Activated naive CD8-positive, alpha-beta T cell treated with anti-CD3 and anti-CD28 coated beads, Interleukin-2, amount 10 ng/mL, durations not matched to agents 7 days and 5 days (primary cell): ENCODE measurements around the gene ABLIM3. TPM values are rescaled to one million over a fixed set of nuclear protein-coding genes. Genes with fewer than 3 reads are reported as not detected.
A peak's percentile ranks its signal among the peaks of the same experiment; 100 is the strongest.
"Not testable (repeated sequence)": the region's sequence is repeated elsewhere in the genome, so short reads cannot be mapped to it uniquely, and the experiment has no call there.

Source experiments
- ATAC-seq: fragments of 150-1000 bp; cut with Tn5 transposase; one replicate; pipeline ENCODE4 v1.10.0; 2021; ENCODE audit warnings: low read depth, moderate library complexity
- POLR2A ChIA-PET: fragments of 350-600 bp; sonication (Branson Sonifier 250); formaldehyde crosslinking; loops from one replicate; lab custom pipeline; 2021; ENCODE audit warnings: antibody characterized with exemption; lab: Charles Lee
- DNase-seq: peaks from one replicate; pipeline ENCODE4 v3.0.0; 2021
- H3K27ac Mint-ChIP-seq: one replicate; pipeline ENCODE4 v1.8.0; 2022; ENCODE audit warnings: mild to moderate bottlenecking, mixed read lengths
- H3K27me3 Mint-ChIP-seq: one replicate; pipeline ENCODE4 v1.8.0; 2022; ENCODE audit warnings: mild to moderate bottlenecking, moderate library complexity, mixed read lengths
- H3K36me3 Mint-ChIP-seq: one replicate; pipeline ENCODE4 v1.8.0; 2021; ENCODE audit warnings: mild to moderate bottlenecking, mixed read lengths
- H3K4me1 Mint-ChIP-seq: one replicate; pipeline ENCODE4 v1.8.0; 2021; ENCODE audit warnings: mixed read lengths
- H3K4me3 Mint-ChIP-seq: one replicate; pipeline ENCODE4 v1.8.0; 2022; ENCODE audit warnings: mild to moderate bottlenecking, moderate library complexity, mixed read lengths
- H3K9me3 Mint-ChIP-seq: one replicate; pipeline ENCODE4 v1.8.0; 2021; ENCODE audit warnings: mixed read lengths
- total RNA-seq, 2 experiments: library from RNA; stranded (reverse); gene quantifications; one replicate each; pipeline ENCODE4 v1.2.3, GENCODE V29; 2021

ABLIM3 gene
- total RNA-seq, 2 experiments from 2014 or later = not detected

- DNase-seq, ATAC-seq, H3K27ac Mint-ChIP-seq, H3K36me3 Mint-ChIP-seq, H3K4me1 Mint-ChIP-seq, H3K9me3 Mint-ChIP-seq, POLR2A ChIA-PET: not testable (repeated sequence)
- Mint-ChIP-seq H3K27me3 (peaks cover 71% of the 10 kb centered on the region), H3K4me3 (peak overlapping the region; percentile 89)
These were observed 131.5 kb downstream of the ABLIM3 start for GRCh38 chr5:149272781-149273180.

- Mint-ChIP-seq H3K9me3 (no peaks in the 10 kb centered on the region), H3K4me3 (no peak overlapping the region), H3K36me3 (no peaks in the 10 kb centered on the region), H3K4me1 (peaks cover 6% of the 10 kb centered on the region), H3K27ac (no peak overlapping the region), H3K27me3 (peaks cover 75% of the 10 kb centered on the region)
- no peak for DNase-seq
- no peak for ATAC-seq
- POLR2A ChIA-PET = no interaction called here
These were observed 131.9 kb downstream of the ABLIM3 start for GRCh38 chr5:149273237-149273636.

GRCh38 chr5:149273950-149274349, 132.7 kb downstream of the ABLIM3 start:
- DNase-seq = no peak
- Mint-ChIP-seq H3K4me3 (no peak overlapping the region), H3K9me3 (no peaks in the 10 kb centered on the region), H3K27ac (no peak overlapping the region), H3K4me1 (peaks cover 6% of the 10 kb centered on the region), H3K27me3 (peaks cover 77% of the 10 kb centered on the region), H3K36me3 (no peaks in the 10 kb centered on the region)
- ATAC-seq = no peak
- POLR2A ChIA-PET = no interaction called here

- no peak overlapping the region for H3K27ac Mint-ChIP-seq
These were observed 133.6 kb downstream of the ABLIM3 start for GRCh38 chr5:149274939-149275338.

DNA sequence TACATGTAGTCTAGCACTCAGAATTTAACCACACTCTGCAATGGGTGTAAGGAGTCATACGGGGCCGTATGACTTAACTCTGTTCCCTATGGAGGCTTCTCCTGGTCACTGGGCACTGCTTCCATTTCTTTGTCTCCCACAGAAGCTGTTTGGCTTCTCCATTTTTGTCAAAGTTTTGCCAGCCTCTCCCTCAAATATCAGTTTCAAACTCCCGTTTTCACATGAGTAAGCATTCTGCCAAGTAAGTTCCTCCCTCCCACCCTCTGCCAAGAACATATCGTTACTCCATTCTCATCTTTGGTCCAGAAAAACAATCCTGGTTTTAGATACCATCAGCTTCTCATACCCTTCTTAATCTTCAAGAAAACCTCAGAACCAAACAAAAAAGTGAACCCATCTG, 136.5 kb downstream of the ABLIM3 start:
- H3K27ac Mint-ChIP-seq = no peak overlapping the region
- H3K27me3 Mint-ChIP-seq = peaks cover 54% of the 10 kb centered on the region
- DNase-seq = no peak
- POLR2A ChIA-PET = no interaction called here
- no peak overlapping the region for H3K4me3 Mint-ChIP-seq
- no peaks in the 10 kb centered on the region for H3K36me3 Mint-ChIP-seq
- no peaks in the 10 kb centered on the region for H3K4me1 Mint-ChIP-seq
- no peak for ATAC-seq
- no peaks in the 10 kb centered on the region for H3K9me3 Mint-ChIP-seq

More at GRCh38 chr5:149274939-149275338, 133.6 kb downstream of the ABLIM3 start:
- DNase-seq = no peak
- no peak for ATAC-seq
- H3K27me3 Mint-ChIP-seq = peaks cover 74% of the 10 kb centered on the region
- no peaks in the 10 kb centered on the region for H3K36me3 Mint-ChIP-seq
- POLR2A ChIA-PET = no interaction called here
- H3K4me1 Mint-ChIP-seq = peaks cover 6% of the 10 kb centered on the region
- H3K4me3 Mint-ChIP-seq = no peak overlapping the region
- no peaks in the 10 kb centered on the region for H3K9me3 Mint-ChIP-seq

- no peaks in the 10 kb centered on the region for H3K36me3 Mint-ChIP-seq
- H3K9me3 Mint-ChIP-seq = no peaks in the 10 kb centered on the region
- H3K4me3 Mint-ChIP-seq = no peak overlapping the region
- no peak for DNase-seq
- POLR2A ChIA-PET = no interaction called here
- peaks cover 47% of the 10 kb centered on the region for H3K27me3 Mint-ChIP-seq
- H3K27ac Mint-ChIP-seq = no peak overlapping the region
- no peaks in the 10 kb centered on the region for H3K4me1 Mint-ChIP-seq
- no peak for ATAC-seq
These were observed 137.3 kb downstream of the ABLIM3 start for GRCh38 chr5:149278451-149279210.

GRCh38 chr5:149279661-149280060, 138.4 kb downstream of the ABLIM3 start:
- no peaks in the 10 kb centered on the region for H3K36me3 Mint-ChIP-seq
- POLR2A ChIA-PET = no interaction called here
- peaks cover 43% of the 10 kb centered on the region for H3K27me3 Mint-ChIP-seq
- H3K4me3 Mint-ChIP-seq = no peak overlapping the region
- H3K9me3 Mint-ChIP-seq = no peaks in the 10 kb centered on the region
- H3K27ac Mint-ChIP-seq = no peak overlapping the region
- no peaks in the 10 kb centered on the region for H3K4me1 Mint-ChIP-seq
- DNase-seq (no peak), ATAC-seq (no peak)

- POLR2A ChIA-PET = no interaction called here
- H3K27me3 Mint-ChIP-seq = peaks cover 43% of the 10 kb centered on the region
- H3K4me1 Mint-ChIP-seq = no peaks in the 10 kb centered on the region
- ATAC-seq (no peak), DNase-seq (no peak)
- no peak overlapping the region for H3K27ac Mint-ChIP-seq
- no peaks in the 10 kb centered on the region for H3K36me3 Mint-ChIP-seq
- H3K4me3 Mint-ChIP-seq = no peak overlapping the region
- H3K9me3 Mint-ChIP-seq = no peaks in the 10 kb centered on the region
These were observed 138.8 kb downstream of the ABLIM3 start for GRCh38 chr5:149280124-149280523.

GRCh38 chr5:149280802-149281201, 139.5 kb downstream of the ABLIM3 start:
- Mint-ChIP-seq H3K27me3 (peaks cover 39% of the 10 kb centered on the region), H3K4me3 (no peak overlapping the region), H3K9me3 (no peaks in the 10 kb centered on the region), H3K36me3 (no peaks in the 10 kb centered on the region), H3K27ac (no peak overlapping the region), H3K4me1 (no peaks in the 10 kb centered on the region)
- POLR2A ChIA-PET = no interaction called here
- ATAC-seq = no peak
- no peak for DNase-seq

DNA sequence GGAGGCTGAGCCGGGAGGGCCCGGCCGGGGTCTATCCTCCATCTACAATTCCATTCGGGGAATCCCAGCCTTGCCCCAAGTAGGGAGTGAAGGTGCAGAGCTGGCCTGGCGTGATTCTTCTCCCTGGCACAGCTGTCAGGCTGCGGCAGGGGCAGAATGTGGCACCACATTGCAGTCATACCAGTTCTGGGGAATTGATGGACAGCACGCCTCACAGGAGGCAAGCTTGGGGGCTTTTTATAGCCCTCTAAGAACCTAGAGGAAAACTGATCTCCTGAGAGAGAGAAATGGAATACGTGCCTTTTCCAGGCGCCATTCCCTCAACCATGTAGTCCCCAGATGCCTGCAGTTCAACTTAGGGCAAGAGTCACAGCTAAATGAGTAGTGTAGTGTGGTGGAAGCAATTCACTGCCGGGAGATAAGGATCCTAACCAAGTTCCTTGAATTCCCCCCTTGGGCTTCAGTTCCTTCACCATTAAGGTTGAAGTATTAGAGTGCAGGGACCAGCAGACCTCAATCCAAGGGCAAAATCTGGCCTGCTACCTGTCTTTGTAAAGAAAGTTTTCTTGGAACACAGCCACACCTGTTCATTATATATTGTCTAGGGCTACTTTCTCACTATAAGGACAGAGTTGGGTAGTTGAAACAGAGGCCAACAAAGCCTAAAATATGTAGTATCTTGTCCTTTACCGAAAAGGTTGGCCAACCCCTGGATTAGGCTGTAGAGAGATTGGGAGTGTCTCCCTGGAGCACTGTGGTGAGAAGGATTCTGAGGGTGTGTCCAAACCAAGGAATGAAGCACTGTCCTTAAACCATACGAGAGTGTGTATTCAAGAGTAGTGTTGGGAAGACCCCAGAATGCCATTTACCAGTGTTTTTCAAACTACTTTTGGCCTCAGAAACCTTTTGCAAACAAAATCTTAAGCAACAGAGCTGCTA, 141.0 kb downstream of the ABLIM3 start:
- peaks cover 24% of the 10 kb centered on the region for H3K27me3 Mint-ChIP-seq
- no peak overlapping the region for H3K4me3 Mint-ChIP-seq
- no peaks in the 10 kb centered on the region for H3K36me3 Mint-ChIP-seq
- H3K27ac Mint-ChIP-seq = no peak overlapping the region
- ATAC-seq (no peak), DNase-seq (no peak)
- H3K9me3 Mint-ChIP-seq = no peaks in the 10 kb centered on the region
- peaks cover 2% of the 10 kb centered on the region for H3K4me1 Mint-ChIP-seq
- POLR2A ChIA-PET = no interaction called here

DNA sequence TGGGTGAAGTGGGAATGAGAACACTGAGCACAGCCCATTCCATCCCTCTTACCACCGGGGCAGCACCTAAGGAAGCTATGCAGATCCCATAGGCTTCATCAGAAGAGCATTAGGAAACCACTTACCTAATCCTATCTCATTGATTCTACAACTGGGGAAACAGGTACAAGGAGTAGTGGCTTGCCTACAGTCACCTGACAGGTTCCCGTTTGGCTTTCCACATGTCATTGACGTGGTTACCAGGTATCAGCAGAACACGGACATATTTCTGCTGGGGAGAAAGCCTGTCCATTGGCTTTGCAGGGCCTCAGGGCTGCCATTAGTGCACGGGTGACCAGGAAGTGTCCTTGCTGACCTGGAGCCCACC, 141.7 kb downstream of the ABLIM3 start:
- H3K4me3 Mint-ChIP-seq = no peak overlapping the region
- peaks cover 20% of the 10 kb centered on the region for H3K27me3 Mint-ChIP-seq
- ATAC-seq (no peak), DNase-seq (no peak)
- POLR2A ChIA-PET = no interaction called here
- no peak overlapping the region for H3K27ac Mint-ChIP-seq
- H3K9me3 Mint-ChIP-seq = no peaks in the 10 kb centered on the region
- H3K4me1 Mint-ChIP-seq = peaks cover 2% of the 10 kb centered on the region
- H3K36me3 Mint-ChIP-seq = no peaks in the 10 kb centered on the region

DNA sequence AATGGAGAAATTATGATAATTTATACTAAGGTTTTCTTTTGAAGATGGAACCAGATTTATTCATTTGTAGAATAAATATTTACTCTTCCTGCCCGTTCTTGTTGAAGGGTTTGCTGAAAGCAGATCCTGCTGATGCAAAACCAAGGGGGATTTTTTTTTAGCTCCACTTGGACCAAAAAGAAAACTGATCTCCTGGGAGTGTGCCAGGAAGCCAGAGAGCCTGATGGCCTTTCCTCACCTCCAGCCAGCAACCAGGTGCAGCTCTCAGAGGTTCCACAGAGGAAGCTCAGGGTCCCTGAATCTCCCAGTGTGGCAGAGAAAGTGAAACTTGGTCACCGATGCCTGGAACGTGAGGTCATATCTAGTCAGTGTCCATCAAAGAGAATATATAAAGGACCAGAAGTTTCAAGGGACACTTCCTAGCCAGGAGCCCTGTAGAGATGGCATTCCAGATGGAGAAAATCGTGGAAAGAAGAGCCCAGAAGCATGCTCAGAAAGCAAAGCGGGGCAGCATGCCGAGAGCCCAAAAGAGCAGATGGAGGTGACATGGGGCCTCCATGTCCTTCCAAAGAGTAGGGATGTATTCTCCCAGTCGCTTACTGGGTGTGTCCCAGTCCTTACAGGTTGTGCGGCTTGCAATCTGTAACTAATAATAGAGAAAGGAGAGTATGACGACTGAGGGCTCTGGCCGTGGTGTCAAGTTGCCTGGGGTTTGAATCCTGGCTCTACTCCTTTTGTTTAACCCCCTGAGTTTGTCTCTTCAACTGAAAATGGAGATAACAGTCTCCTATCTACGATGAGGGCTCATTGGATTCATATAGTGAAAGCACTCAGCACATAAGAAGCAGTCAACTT, 142.6 kb downstream of the ABLIM3 start:
- DNase-seq = no peak
- POLR2A ChIA-PET = no interaction called here
- Mint-ChIP-seq H3K27ac (no peak overlapping the region), H3K27me3 (peaks cover 11% of the 10 kb centered on the region), H3K4me1 (peaks cover 2% of the 10 kb centered on the region), H3K9me3 (no peaks in the 10 kb centered on the region), H3K4me3 (no peak overlapping the region), H3K36me3 (no peaks in the 10 kb centered on the region)
- no peak for ATAC-seq

- H3K27ac Mint-ChIP-seq = no peak overlapping the region
- no peak overlapping the region for H3K4me3 Mint-ChIP-seq
- peaks cover 2% of the 10 kb centered on the region for H3K4me1 Mint-ChIP-seq
- no peaks in the 10 kb centered on the region for H3K9me3 Mint-ChIP-seq
- ATAC-seq (no peak), DNase-seq (no peak)
- H3K36me3 Mint-ChIP-seq = no peaks in the 10 kb centered on the region
- H3K27me3 Mint-ChIP-seq = peaks cover 10% of the 10 kb centered on the region
- POLR2A ChIA-PET = no interaction called here
These were observed 143.2 kb downstream of the ABLIM3 start for GRCh38 chr5:149284501-149284900.
